Epithelial cell of proximal tubule (primary cell): Measurements from ENCODE around the gene TFDP2. TPM values are rescaled to one million over a fixed set of nuclear protein-coding genes. Genes with fewer than 3 reads are reported as not detected.

Experiments
- DNase-seq: peaks from one replicate; pipeline ENCODE4 v3.0.0-alpha.2; 2011; ENCODE audit warnings: low read depth
- H3K4me3 ChIP-seq: 2 replicates; pipeline ENCODE4 v1.5.1; 2011; ENCODE audit warnings: low read depth, mild to moderate bottlenecking, low read length
- CTCF ChIP-seq: conservative IDR thresholded peaks from 2 replicates; pipeline ENCODE4 v1.5.1; 2012; ENCODE audit warnings: low read depth, mild to moderate bottlenecking, low read length
- total RNA-seq: library from RNA; depleted of rRNA; stranded (reverse); fragments of >200 nt; gene quantifications from 2 replicates; pipeline ENCODE4 v1.2.3, GENCODE V29; 2015

TFDP2 gene
- total RNA-seq, 1 donor from 2014 or later: 40.2 TPM

GRCh38 chr3:142072816-142073215 is 76.5 kb downstream of the TFDP2 start:
- no peak overlapping the region for H3K4me3 ChIP-seq
- DNase-seq: no peak
- no peak for TF ChIP-seq CTCF

GRCh38 chr3:142065932-142066331 is 83.4 kb downstream of the TFDP2 start:
- DNase-seq: no peak
- H3K4me3 ChIP-seq: no peak overlapping the region
- TF ChIP-seq CTCF: no peak

- no peak for DNase-seq
- TF ChIP-seq CTCF: no peak
- no peak overlapping the region for H3K4me3 ChIP-seq
These were observed 84.0 kb downstream of the TFDP2 start for GRCh38 chr3:142065344-142065743.

- TF ChIP-seq CTCF: no peak
- no peak overlapping the region for H3K4me3 ChIP-seq
- DNase-seq: no peak
These were observed 84.9 kb downstream of the TFDP2 start for GRCh38 chr3:142064454-142064853.

GRCh38 chr3:142057331-142057725 is 92.0 kb downstream of the TFDP2 start:
- no peak for DNase-seq
- no peak overlapping the region for H3K4me3 ChIP-seq
- TF ChIP-seq CTCF: no peak

GRCh38 chr3:142056656-142057330 is 92.6 kb downstream of the TFDP2 start:
- TF ChIP-seq CTCF: no peak
- no peak overlapping the region for H3K4me3 ChIP-seq
- DNase-seq: no peak

- TF ChIP-seq CTCF: no peak
- no peak for DNase-seq
- H3K4me3 ChIP-seq: no peak overlapping the region
These were observed 95.5 kb downstream of the TFDP2 start for GRCh38 chr3:142053835-142054234.
